ENCODE measurements around the gene AFAP1.

GRCh38 chr4:7710126-7710525 is 229.5 kb downstream of the AFAP1 start:
- TF ChIP-seq CTCF (IDR thresholded peaks at IDR 0.05) (no peak), POLR2A (IDR thresholded peaks at IDR 0.05) (no peak)

Measured in lower leg skin (tissue), 3 donors.